Endothelial cell of umbilical vein (primary cell): ENCODE measurements around the gene IFT74.

ENCODE experiments used
- CTCF ChIP-seq, 2 donors: IDR thresholded peaks; 1 replicate in 1 of 2; 2 replicates in 1 of 2; pipeline ENCODE4 v1.5.1; 2011; ENCODE audit warnings: low read length in 2 of 2, mild to moderate bottlenecking in 2 of 2, moderate library complexity in 2 of 2, control low read depth in 1 of 2, inconsistent platforms in 1 of 2, low read depth in 1 of 2; ENCODE audit not compliant: insufficient read depth in 1 of 2; ENCODE audit errors: extremely low read depth in 1 of 2
- EZH2 ChIP-seq: IDR thresholded peaks from 2 replicates; pipeline ENCODE4 v1.6.1; 2012; ENCODE audit warnings: borderline replicate concordance, low read depth, mild to moderate bottlenecking, moderate library complexity, low read length, inconsistent platforms; ENCODE audit not compliant: severe bottlenecking
- JUN ChIP-seq: IDR thresholded peaks from 2 replicates; pipeline ENCODE4 v1.6.1; 2011; ENCODE audit warnings: borderline replicate concordance, low read depth; ENCODE audit not compliant: insufficient read length, insufficient read depth
- MAX ChIP-seq: IDR thresholded peaks from 2 replicates; pipeline ENCODE4 v1.6.1; 2011; ENCODE audit not compliant: insufficient read depth, insufficient read length
- POLR2A ChIP-seq: IDR thresholded peaks from 2 replicates; pipeline ENCODE4 v1.6.1; 2012; ENCODE audit warnings: low read depth, mild to moderate bottlenecking, control low read depth, low read length
- POLR2AphosphoS5 ChIP-seq: IDR thresholded peaks from 2 replicates; pipeline ENCODE4 v1.6.1; 2012; ENCODE audit warnings: low read depth, mild to moderate bottlenecking, control low read depth, low read length, moderate library complexity; ENCODE audit not compliant: insufficient read depth

GRCh38 chr9:27094640-27095298 is 138.6 kb downstream of the IFT74 start:
- TF ChIP-seq JUN (no peak), CTCF (IDR thresholded peaks at IDR 0.05; ENCODE audit: extremely low read depth in 1 of 2, insufficient read depth in 1 of 2, low read depth in 1 of 2, low read length in 2 of 2) (no peak), EZH2 (no peak), POLR2A (no peak), MAX (no peak), POLR2AphosphoS5 (no peak)
